ENCODE measurements around the gene CYB561. TPM values are rescaled to one million over a fixed set of nuclear protein-coding genes. Genes with fewer than 3 reads are reported as not detected.
"Not testable (repeated sequence)": the region's sequence is repeated elsewhere in the genome, so short reads cannot be mapped to it uniquely, and the experiment has no call there.

The CYB561 gene
- total and polyA plus RNA-seq, 4 donors = 7.1 to 31.6 (median 15.4) TPM

DNA sequence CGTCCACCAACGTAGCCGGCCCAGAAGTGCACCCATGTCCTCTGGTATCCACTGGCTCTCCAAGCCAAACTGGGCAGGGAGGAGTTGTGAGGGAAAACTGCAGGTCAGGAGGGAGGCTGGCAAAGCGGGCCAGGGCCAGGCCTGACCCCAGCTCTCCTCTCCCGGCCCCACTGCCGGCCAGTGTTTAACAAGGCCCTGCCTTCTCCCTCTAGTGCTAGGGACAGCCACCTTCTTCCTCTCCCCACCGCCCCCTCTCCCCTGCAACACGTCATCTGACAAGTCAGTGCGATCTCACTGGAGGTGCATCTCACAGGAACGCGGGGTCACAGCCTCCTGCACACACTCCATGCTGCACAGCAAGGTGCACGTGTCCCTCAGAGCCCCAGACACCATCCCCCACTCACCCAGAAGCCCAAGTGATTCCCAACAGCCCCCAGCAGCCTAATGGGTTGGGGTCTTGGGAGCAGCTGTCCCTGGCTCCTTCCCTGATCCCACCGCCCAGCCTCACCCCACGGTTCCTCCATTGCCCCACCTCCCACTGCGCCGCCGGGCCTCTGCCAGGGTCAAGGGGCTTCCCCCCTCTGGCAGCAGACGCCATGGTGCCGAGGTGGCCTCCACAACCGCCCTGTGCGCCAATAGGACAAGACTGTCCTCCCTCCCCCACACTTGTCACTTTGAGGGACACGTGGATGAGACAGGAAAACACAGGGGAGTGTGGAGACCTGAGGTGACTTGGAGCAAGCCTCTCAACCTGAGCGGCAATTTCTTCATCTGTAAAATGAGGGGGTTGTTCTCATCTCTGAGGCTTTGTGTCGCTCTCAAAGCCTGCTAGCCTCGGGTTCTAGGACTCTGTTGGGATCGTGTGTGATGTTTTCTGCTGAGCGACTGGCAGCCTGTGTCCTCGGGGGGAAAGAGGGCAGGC lies 29.6 kb upstream of the CYB561 start:
- 71 to 76% methylated on average over 28 of the region's 28 CpGs for WGBS, 2 donors
- no peak overlapping the region for H3K4me3 ChIP-seq (ENCODE audit: low read length in 2 of 2)

DNA sequence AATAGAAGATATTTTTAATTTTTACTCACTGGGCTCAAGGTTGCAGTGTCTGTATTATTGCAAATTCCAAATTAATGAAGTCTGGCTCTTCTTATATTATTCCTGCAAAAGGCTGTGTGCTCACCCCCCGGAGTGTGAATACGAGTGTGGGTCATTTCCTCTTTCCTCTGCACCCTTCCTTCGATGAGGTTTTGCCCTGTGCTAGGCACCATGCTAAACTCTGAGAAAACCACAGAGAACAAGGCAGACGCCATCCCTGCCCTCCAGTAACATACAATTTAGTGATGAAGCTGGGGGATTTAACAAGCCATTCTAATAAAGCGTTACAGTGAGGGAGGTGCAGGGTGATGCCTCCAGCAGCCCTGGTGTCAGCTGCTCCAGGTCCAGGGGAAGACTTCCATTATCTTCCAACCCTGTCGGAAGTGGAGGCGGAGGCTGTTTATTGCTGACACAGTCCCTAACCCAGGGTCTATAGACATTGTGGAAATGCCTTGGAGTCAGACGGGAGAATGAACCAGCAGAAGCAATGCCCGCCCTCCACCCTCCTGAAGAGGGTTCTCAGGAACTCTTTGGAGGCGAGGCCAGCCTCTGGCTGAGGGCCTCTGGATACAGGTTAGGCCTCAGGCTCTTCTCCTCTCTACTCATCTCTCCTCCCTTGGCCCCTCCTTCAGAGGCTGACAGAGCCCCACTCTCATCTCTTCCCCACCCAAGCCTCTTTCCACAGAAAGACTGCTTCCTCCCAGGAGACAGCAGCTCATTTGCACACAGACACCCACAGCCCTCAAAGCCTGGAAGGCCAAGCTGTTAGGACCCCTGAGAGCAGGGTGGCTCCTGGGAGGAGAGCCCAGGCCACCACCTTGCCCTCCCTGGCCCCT lies 28.7 kb upstream of the CYB561 start:
- Histone ChIP-seq H3K4me3 (ENCODE audit: low read length in 2 of 2) (no peak overlapping the region), H3K27ac (ENCODE audit: low read depth in 1 of 2, low read length in 2 of 2) (no peak overlapping the region), H3K36me3 (ENCODE audit: control insufficient read depth in 1 of 2, insufficient read depth in 2 of 2, low read length in 1 of 2) (no peaks in the 10 kb centered on the region), H3K27me3 (ENCODE audit: control insufficient read depth in 1 of 2, insufficient read depth in 2 of 2, low read length in 1 of 2) (no peaks in the 10 kb centered on the region), H3K9me3 (ENCODE audit: control insufficient read depth, low read length) (no peaks in the 10 kb centered on the region), H3K4me1 (ENCODE audit: control insufficient read depth in 1 of 2, insufficient read depth in 2 of 2, low read length in 2 of 2) (no peaks in the 10 kb centered on the region)
- ATAC-seq (ENCODE audit: low FRiP score) = no peak
- 82 to 85% methylated on average over 10 of the region's 10 CpGs for WGBS, 2 donors
- intact Hi-C loops (cut with DNase I) = no loop called here
- no peak for DNase-seq

More for the DNA sequence above, 29.6 kb upstream of the CYB561 start:
- no peak for ATAC-seq (ENCODE audit: low FRiP score)
- intact Hi-C loops (cut with DNase I) = no loop called here
- Histone ChIP-seq H3K27ac (ENCODE audit: low read depth in 1 of 2, low read length in 2 of 2) (no peak overlapping the region), H3K36me3 (ENCODE audit: control insufficient read depth in 1 of 2, insufficient read depth in 2 of 2, low read length in 1 of 2) (no peaks in the 10 kb centered on the region), H3K9me3 (ENCODE audit: control insufficient read depth, low read length) (no peaks in the 10 kb centered on the region), H3K4me1 (ENCODE audit: control insufficient read depth in 1 of 2, insufficient read depth in 2 of 2, low read length in 2 of 2) (no peaks in the 10 kb centered on the region), H3K27me3 (ENCODE audit: control insufficient read depth in 1 of 2, insufficient read depth in 2 of 2, low read length in 1 of 2) (no peaks in the 10 kb centered on the region)
- no peak for DNase-seq

DNA sequence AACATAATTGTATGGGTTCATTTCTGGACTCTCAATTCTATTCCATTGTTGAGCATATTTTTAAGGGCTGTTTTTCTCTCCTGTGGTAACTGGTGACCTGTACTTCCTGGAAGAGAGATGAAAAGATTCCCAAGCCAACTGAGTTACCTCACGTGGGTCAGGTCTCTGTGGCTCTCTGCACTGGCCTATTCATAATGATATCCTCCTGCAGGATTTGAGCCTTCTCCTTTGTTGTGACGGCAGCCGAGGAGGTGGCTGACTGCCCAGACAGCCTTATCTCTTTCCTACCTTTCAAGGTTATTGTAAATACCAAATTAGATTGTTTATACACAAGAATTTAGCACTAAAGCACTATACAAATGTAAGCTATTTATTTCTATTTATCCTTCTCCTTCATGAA lies 28.1 kb upstream of the CYB561 start:
- WGBS, 2 donors = 19 to 27% methylated on average over 3 of the region's 3 CpGs
- ATAC-seq (ENCODE audit: low FRiP score) = no peak
- no peak for DNase-seq

DNA sequence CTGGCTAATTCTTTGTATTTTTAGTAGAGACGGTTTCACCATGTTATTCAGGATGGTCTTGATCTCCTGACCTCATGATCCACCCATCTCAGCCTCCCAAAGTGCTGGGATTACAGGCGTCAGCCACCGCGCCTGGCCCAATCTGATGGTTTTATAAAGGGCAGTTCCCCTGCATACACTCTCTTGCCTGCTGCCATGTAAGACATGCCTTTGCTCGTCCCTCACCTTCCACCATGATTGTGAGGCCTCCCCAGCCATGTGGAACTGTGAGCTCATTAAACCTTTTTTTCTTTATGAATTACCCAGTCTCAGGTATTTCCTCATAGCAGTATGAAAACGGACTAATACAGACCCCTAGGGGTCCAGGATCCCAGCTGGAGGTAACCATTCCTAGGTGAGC lies 22.0 kb upstream of the CYB561 start:
- intact Hi-C loops (cut with DNase I); ATAC-seq (ENCODE audit: low FRiP score): not testable (repeated sequence)
- WGBS, 2 donors = 86 to 88% methylated on average over 6 of the region's 6 CpGs

More for the DNA sequence above, 28.1 kb upstream of the CYB561 start:
- intact Hi-C loops (cut with DNase I) = no loop called here
- Histone ChIP-seq H3K9me3 (ENCODE audit: control insufficient read depth, low read length) (no peaks in the 10 kb centered on the region), H3K27ac (ENCODE audit: low read depth in 1 of 2, low read length in 2 of 2) (no peak overlapping the region), H3K27me3 (ENCODE audit: control insufficient read depth in 1 of 2, insufficient read depth in 2 of 2, low read length in 1 of 2) (no peaks in the 10 kb centered on the region), H3K4me3 (ENCODE audit: low read length in 2 of 2) (no peak overlapping the region), H3K4me1 (ENCODE audit: control insufficient read depth in 1 of 2, insufficient read depth in 2 of 2, low read length in 2 of 2) (no peaks in the 10 kb centered on the region), H3K36me3 (ENCODE audit: control insufficient read depth in 1 of 2, insufficient read depth in 2 of 2, low read length in 1 of 2) (no peaks in the 10 kb centered on the region)

DNA sequence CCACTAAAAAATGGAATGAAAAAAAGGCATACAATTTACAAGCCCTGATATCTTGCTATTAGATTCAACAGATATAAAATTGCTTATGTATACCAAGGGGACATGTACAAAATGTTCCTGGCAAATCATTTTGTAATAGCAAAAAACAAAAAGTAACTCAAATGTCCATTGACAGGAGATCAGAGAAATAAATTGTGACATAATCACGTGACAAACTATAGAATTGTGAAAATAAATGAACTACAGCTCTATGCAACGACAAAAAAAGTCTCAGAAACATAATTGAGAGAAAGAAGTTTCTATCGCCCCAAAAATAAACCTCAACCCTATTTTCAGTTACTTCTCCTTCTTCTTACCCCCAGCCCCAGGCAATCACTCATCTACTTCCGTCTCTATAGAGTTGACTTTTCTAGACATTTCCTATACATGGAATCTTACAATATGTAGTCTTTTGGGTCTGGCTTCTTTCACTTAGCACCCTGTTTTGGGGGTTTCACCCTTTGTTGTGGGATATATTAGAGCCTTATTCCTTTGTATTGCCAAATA lies 18.7 kb upstream of the CYB561 start:
- no peak for DNase-seq
- intact Hi-C loops (cut with DNase I) = no loop called here

More for the DNA sequence above, 22.0 kb upstream of the CYB561 start:
- not testable (repeated sequence) for H3K27me3 ChIP-seq (ENCODE audit: control insufficient read depth in 1 of 2, insufficient read depth in 2 of 2, low read length in 1 of 2); H3K36me3 ChIP-seq (ENCODE audit: control insufficient read depth in 1 of 2, insufficient read depth in 2 of 2, low read length in 1 of 2); H3K4me3 ChIP-seq (ENCODE audit: low read length in 2 of 2); H3K27ac ChIP-seq (ENCODE audit: low read depth in 1 of 2, low read length in 2 of 2); H3K4me1 ChIP-seq (ENCODE audit: control insufficient read depth in 1 of 2, insufficient read depth in 2 of 2, low read length in 2 of 2); DNase-seq; H3K9me3 ChIP-seq (ENCODE audit: control insufficient read depth, low read length)

GRCh38 chr17:63463771-63464170 lies 17.7 kb upstream of the CYB561 start:
- Histone ChIP-seq H3K27ac (ENCODE audit: low read depth in 1 of 2, low read length in 2 of 2) (no peak overlapping the region), H3K36me3 (ENCODE audit: control insufficient read depth in 1 of 2, insufficient read depth in 2 of 2, low read length in 1 of 2) (no peaks in the 10 kb centered on the region), H3K9me3 (ENCODE audit: control insufficient read depth, low read length) (no peaks in the 10 kb centered on the region), H3K27me3 (ENCODE audit: control insufficient read depth in 1 of 2, insufficient read depth in 2 of 2, low read length in 1 of 2) (no peaks in the 10 kb centered on the region), H3K4me1 (ENCODE audit: control insufficient read depth in 1 of 2, insufficient read depth in 2 of 2, low read length in 2 of 2) (no peaks in the 10 kb centered on the region), H3K4me3 (ENCODE audit: low read length in 2 of 2) (no peak overlapping the region)
- DNase-seq = no peak
- intact Hi-C loops (cut with DNase I) = no loop called here
- WGBS, 2 donors = 17% methylated on average over 3 of the region's 3 CpGs
- no peak for ATAC-seq (ENCODE audit: low FRiP score)

More for the DNA sequence above, 18.7 kb upstream of the CYB561 start:
- H3K27ac ChIP-seq (ENCODE audit: low read depth in 1 of 2, low read length in 2 of 2) = no peak overlapping the region
- WGBS, 2 donors = 75 to 81% methylated on average over 4 of the region's 4 CpGs
- H3K4me3 ChIP-seq (ENCODE audit: low read length in 2 of 2) = no peak overlapping the region
- no peaks in the 10 kb centered on the region for H3K27me3 ChIP-seq (ENCODE audit: control insufficient read depth in 1 of 2, insufficient read depth in 2 of 2, low read length in 1 of 2)
- no peaks in the 10 kb centered on the region for H3K9me3 ChIP-seq (ENCODE audit: control insufficient read depth, low read length)
- H3K36me3 ChIP-seq (ENCODE audit: control insufficient read depth in 1 of 2, insufficient read depth in 2 of 2, low read length in 1 of 2) = no peaks in the 10 kb centered on the region
- no peak for ATAC-seq (ENCODE audit: low FRiP score)
- H3K4me1 ChIP-seq (ENCODE audit: control insufficient read depth in 1 of 2, insufficient read depth in 2 of 2, low read length in 2 of 2) = no peaks in the 10 kb centered on the region

- intact Hi-C loops (cut with DNase I) = no loop called here
- ATAC-seq (ENCODE audit: low FRiP score) = no peak
These were observed 13.9 kb upstream of the CYB561 start for GRCh38 chr17:63460018-63460417.

DNA sequence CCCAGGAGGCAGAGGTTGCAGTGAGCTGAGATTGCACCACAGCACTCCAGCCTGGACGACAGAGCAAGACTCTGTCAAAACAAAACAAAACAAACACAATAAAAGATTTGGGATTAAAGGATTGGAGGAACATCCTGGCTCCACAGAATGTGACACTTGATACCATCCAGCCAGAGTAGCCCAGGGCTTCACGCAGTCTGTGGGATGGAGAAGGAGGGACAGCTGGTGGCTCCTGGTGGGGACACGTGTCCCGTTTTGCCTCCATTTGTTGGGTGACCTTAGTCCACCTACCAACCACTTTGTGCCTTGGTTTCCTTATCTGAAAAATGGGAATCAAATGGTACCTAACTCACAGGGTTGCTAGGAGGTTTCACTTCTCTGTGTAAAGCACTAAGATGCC lies 12.4 kb upstream of the CYB561 start:
- no peaks in the 10 kb centered on the region for H3K9me3 ChIP-seq (ENCODE audit: control insufficient read depth, low read length)
- no peak overlapping the region for H3K27ac ChIP-seq (ENCODE audit: low read depth in 1 of 2, low read length in 2 of 2)
- intact Hi-C loops (cut with DNase I) = no loop called here
- no peak overlapping the region for H3K4me3 ChIP-seq (ENCODE audit: low read length in 2 of 2)
- no peaks in the 10 kb centered on the region for H3K4me1 ChIP-seq (ENCODE audit: control insufficient read depth in 1 of 2, insufficient read depth in 2 of 2, low read length in 2 of 2)
- H3K36me3 ChIP-seq (ENCODE audit: control insufficient read depth in 1 of 2, insufficient read depth in 2 of 2, low read length in 1 of 2) = no peaks in the 10 kb centered on the region
- DNase-seq (no peak), ATAC-seq (ENCODE audit: low FRiP score) (no peak)
- WGBS, 2 donors = 84 to 88% methylated on average over 4 of the region's 4 CpGs
- no peaks in the 10 kb centered on the region for H3K27me3 ChIP-seq (ENCODE audit: control insufficient read depth in 1 of 2, insufficient read depth in 2 of 2, low read length in 1 of 2)

More at GRCh38 chr17:63460018-63460417, 13.9 kb upstream of the CYB561 start:
- Histone ChIP-seq H3K4me3 (ENCODE audit: low read length in 2 of 2) (no peak overlapping the region), H3K27ac (ENCODE audit: low read depth in 1 of 2, low read length in 2 of 2) (no peak overlapping the region), H3K9me3 (ENCODE audit: control insufficient read depth, low read length) (no peaks in the 10 kb centered on the region), H3K27me3 (ENCODE audit: control insufficient read depth in 1 of 2, insufficient read depth in 2 of 2, low read length in 1 of 2) (no peaks in the 10 kb centered on the region), H3K36me3 (ENCODE audit: control insufficient read depth in 1 of 2, insufficient read depth in 2 of 2, low read length in 1 of 2) (no peaks in the 10 kb centered on the region), H3K4me1 (ENCODE audit: control insufficient read depth in 1 of 2, insufficient read depth in 2 of 2, low read length in 2 of 2) (no peaks in the 10 kb centered on the region)
- DNase-seq = no peak
- WGBS, 2 donors = 68% methylated on average over 9 of the region's 9 CpGs

Measured in aorta (tissue), 5 donors.